ENCODE data around the gene NR2F6.

DNA sequence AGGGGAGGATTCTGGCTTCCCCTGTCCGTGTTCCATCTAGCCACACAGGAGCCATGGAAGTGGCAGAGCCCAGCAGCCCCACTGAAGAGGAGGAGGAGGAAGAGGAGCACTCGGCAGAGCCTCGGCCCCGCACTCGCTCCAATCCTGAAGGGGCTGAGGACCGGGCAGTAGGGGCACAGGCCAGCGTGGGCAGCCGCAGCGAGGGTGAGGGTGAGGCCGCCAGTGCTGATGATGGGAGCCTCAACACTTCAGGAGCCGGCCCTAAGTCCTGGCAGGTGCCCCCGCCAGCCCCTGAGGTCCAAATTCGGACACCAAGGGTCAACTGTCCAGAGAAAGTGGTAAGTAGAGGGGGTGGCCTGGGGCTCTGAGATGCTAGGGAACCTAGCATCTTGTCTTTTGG lies 23.0 kb upstream of the NR2F6 start:
- TF ChIP-seq, protein P1, sequence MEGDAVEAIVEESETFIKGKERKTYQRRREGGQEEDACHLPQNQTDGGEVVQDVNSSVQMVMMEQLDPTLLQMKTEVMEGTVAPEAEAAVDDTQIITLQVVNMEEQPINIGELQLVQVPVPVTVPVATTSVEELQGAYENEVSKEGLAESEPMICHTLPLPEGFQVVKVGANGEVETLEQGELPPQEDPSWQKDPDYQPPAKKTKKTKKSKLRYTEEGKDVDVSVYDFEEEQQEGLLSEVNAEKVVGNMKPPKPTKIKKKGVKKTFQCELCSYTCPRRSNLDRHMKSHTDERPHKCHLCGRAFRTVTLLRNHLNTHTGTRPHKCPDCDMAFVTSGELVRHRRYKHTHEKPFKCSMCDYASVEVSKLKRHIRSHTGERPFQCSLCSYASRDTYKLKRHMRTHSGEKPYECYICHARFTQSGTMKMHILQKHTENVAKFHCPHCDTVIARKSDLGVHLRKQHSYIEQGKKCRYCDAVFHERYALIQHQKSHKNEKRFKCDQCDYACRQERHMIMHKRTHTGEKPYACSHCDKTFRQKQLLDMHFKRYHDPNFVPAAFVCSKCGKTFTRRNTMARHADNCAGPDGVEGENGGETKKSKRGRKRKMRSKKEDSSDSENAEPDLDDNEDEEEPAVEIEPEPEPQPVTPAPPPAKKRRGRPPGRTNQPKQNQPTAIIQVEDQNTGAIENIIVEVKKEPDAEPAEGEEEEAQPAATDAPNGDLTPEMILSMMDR (conservative IDR thresholded peaks at IDR 0.05; ENCODE audit: low read depth, low read length), result no peak
- TF ChIP-seq EZH2 (IDR thresholded peaks at IDR 0.05; ENCODE audit: borderline replicate concordance, low read depth, low read length, poor library complexity, severe bottlenecking), result no peak
